ENCODE results near the gene ABCG2. TPM values are rescaled to one million over a fixed set of nuclear protein-coding genes. Genes with fewer than 3 reads are reported as not detected.
"Not testable (repeated sequence)": the region's sequence is repeated elsewhere in the genome, so short reads cannot be mapped to it uniquely, and the experiment has no call there.

Gene ABCG2
- polyA plus RNA-seq, 1 experiment: 0.45 TPM

DNA sequence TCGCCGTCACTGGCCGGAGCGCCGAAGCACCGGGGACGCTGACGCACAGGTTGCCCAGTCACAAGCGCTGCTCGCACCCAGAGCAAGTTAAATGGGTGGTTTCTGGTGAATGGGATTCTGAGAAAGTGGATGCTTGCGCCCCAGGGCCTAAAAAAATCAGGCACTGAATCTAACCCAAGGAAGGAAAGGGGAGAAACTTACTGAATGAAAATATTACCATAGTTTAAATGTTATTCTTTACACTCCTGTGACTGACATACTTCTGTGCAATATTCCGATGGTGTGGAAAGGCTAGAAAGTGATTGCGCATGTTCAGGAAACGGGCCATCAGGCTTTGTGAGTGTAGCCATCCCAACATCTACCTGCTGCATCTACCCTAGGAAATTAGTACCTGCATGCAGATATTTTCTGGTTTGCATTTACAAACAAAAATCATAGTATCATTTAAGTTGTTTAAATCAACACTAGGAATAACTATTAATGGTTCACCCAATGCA lies 838 bp upstream of the ABCG2 start:
- no peaks in the 10 kb centered on the region for H3K36me3 ChIP-seq (ENCODE audit: control insufficient read depth, insufficient read depth, low read length)
- H3K27me3 ChIP-seq (ENCODE audit: control insufficient read depth, insufficient read depth, low read length): no peaks in the 10 kb centered on the region
- POLR2A ChIA-PET: interaction anchor here (0.5 kb wide), 1 partner anchor 13 kb away, joined by 17 read pairs; no protein-coding TSS in a partner anchor
- DNase-seq (ENCODE audit: low read depth): no peak
- H3K4me3 ChIP-seq (ENCODE audit: low read depth, low read length): peak overlapping the region; percentile 61
- CTCF ChIA-PET: interaction anchor here (1.5 kb wide), 1 partner anchor 9 kb away, joined by 3 read pairs; no protein-coding TSS in a partner anchor
- TF ChIP-seq, protein P1, sequence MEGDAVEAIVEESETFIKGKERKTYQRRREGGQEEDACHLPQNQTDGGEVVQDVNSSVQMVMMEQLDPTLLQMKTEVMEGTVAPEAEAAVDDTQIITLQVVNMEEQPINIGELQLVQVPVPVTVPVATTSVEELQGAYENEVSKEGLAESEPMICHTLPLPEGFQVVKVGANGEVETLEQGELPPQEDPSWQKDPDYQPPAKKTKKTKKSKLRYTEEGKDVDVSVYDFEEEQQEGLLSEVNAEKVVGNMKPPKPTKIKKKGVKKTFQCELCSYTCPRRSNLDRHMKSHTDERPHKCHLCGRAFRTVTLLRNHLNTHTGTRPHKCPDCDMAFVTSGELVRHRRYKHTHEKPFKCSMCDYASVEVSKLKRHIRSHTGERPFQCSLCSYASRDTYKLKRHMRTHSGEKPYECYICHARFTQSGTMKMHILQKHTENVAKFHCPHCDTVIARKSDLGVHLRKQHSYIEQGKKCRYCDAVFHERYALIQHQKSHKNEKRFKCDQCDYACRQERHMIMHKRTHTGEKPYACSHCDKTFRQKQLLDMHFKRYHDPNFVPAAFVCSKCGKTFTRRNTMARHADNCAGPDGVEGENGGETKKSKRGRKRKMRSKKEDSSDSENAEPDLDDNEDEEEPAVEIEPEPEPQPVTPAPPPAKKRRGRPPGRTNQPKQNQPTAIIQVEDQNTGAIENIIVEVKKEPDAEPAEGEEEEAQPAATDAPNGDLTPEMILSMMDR (IDR thresholded peaks at IDR 0.05; ENCODE audit: insufficient read depth, low read depth, low read length): no peak

DNA sequence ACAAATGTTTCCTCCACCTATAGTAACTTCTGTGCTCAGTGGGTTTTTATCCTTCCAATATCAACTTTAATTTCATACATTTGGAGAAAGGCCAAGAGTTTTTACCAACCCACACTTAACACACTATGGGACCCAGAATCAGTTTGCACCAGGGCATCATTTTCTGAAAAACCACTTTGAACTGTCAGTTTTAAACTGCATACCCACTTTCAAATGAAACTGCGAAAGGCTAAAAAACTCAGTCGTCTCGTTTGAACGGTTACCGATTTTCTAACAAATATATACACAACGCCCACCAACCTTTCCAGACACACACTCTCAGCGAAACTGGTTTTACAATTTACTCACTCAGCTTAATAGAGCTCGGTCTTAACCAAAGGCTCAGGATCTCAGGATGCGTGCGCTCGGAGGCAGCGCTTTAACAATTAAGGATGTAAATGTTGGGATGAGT lies 376 bp downstream of the ABCG2 start:
- no peaks in the 10 kb centered on the region for H3K27me3 ChIP-seq (ENCODE audit: control insufficient read depth, insufficient read depth, low read length)
- H3K4me3 ChIP-seq (ENCODE audit: low read depth, low read length): peak overlapping the region; percentile 61
- TF ChIP-seq, protein P1 (IDR thresholded peaks at IDR 0.05; ENCODE audit: insufficient read depth, low read depth, low read length): no peak
- H3K36me3 ChIP-seq (ENCODE audit: control insufficient read depth, insufficient read depth, low read length): no peaks in the 10 kb centered on the region
- no peak for DNase-seq (ENCODE audit: low read depth)
- POLR2A ChIA-PET: no interaction called here
- CTCF ChIA-PET: interaction anchor here (0.8 to 1.0 kb wide), 2 partner anchors 10 to 51 kb away, joined by 3 read pairs; no protein-coding TSS in a partner anchor

DNA sequence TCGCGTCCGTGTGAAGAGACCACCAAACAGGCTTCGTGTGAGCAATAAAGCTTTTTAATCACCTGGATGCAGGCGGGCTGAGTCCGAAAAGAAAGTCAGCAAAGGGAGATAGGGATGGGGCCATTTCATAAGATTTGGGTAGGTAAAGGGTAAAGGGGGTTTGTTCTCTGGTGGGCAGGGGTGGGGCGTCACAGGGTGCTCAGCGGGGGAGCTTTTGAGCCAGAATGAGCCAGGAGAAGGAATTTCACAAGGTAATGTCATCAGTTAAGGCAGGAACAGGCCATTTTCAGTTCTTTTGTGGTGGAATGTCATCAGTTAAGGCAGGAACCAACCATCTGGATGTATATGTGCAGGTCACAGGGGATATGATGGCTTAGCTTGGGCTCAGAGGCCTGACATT lies 6.1 kb downstream of the ABCG2 start:
- H3K4me3 ChIP-seq (ENCODE audit: low read depth, low read length); POLR2A ChIA-PET; H3K27me3 ChIP-seq (ENCODE audit: control insufficient read depth, insufficient read depth, low read length); DNase-seq (ENCODE audit: low read depth); CTCF ChIA-PET; H3K36me3 ChIP-seq (ENCODE audit: control insufficient read depth, insufficient read depth, low read length): not testable (repeated sequence)

DNA sequence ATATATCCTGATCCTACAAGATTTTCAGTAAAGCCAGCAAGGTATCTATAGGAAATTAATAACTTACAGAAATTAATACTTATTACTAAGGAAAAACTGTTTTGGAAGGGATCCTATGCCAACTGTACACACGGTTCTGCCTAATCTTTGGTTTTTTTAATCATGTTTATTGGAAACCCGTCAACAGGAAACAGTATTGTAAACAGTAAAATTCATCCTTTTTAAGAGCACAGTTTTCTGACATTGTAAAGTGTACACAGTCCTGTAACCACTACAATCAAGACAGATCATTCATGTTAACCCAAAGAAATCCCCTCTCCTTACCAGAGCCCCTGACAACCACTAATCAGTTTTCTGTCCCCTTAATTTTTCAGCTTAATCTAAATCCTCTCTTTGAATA lies 9.9 kb downstream of the ABCG2 start:
- ChIA-PET POLR2A (no interaction called here), CTCF (interaction anchor here (1.0 kb wide), 1 partner anchor 9 kb away, joined by 3 read pairs; no protein-coding TSS in a partner anchor)
- H3K36me3 ChIP-seq (ENCODE audit: control insufficient read depth, insufficient read depth, low read length): no peaks in the 10 kb centered on the region
- no peak for DNase-seq (ENCODE audit: low read depth)
- no peaks in the 10 kb centered on the region for H3K27me3 ChIP-seq (ENCODE audit: control insufficient read depth, insufficient read depth, low read length)
- no peak overlapping the region for H3K4me3 ChIP-seq (ENCODE audit: low read depth, low read length)
- TF ChIP-seq, protein P1 (IDR thresholded peaks at IDR 0.05; ENCODE audit: insufficient read depth, low read depth, low read length): no peak

DNA sequence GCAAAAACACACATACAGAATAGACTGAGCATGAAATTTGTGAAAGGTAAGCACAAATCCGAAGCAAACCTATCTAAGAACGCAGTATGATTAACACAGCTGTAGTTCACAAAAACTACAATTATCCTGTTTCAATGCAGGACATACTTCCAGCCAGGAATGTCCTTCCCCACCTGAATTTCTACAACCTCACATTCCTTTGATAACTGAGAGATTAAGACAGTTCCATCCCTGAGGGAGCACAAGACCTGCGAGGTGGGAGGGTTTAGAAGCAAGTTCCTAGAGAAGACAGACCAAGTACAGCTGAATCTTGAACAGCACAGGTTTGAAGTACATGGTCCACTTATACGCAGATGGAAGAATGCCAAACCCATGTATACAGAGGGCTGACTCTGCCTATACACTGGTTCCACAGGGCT lies 10.6 kb downstream of the ABCG2 start:
- TF ChIP-seq, protein P1 (IDR thresholded peaks at IDR 0.05; ENCODE audit: insufficient read depth, low read depth, low read length): no peak
- CTCF ChIA-PET: interaction anchor here (0.6 to 1.0 kb wide), 2 partner anchors 10 to 968 kb away, joined by 3 read pairs; no protein-coding TSS in a partner anchor
- Histone ChIP-seq H3K36me3 (ENCODE audit: control insufficient read depth, insufficient read depth, low read length) (no peaks in the 10 kb centered on the region), H3K27me3 (ENCODE audit: control insufficient read depth, insufficient read depth, low read length) (no peaks in the 10 kb centered on the region), H3K4me3 (ENCODE audit: low read depth, low read length) (no peak overlapping the region)
- POLR2A ChIA-PET: no interaction called here
- no peak for DNase-seq (ENCODE audit: low read depth)

DNA sequence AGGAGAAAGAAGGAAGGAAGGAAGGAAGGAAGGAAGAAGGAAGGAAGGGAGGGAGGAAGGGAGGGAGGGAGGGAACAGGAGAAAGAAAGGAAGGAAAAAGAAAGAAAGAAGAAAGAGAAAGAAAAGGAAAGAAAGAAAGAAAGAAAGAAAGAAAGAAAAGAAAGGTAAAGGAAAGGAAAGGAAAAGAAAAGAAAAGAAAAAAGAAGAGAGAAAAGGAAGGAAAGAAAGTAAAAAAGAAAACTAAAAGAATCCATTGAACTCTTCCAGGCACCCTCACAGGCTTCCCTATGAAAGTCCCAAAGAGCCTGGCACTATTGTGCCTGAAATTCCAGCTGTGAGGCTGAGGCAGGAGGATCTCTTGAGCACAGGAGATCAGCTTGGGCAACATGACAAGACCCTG lies 11.5 kb downstream of the ABCG2 start:
- H3K27me3 ChIP-seq (ENCODE audit: control insufficient read depth, insufficient read depth, low read length): no peaks in the 10 kb centered on the region
- no peak overlapping the region for H3K4me3 ChIP-seq (ENCODE audit: low read depth, low read length)
- no peak for DNase-seq (ENCODE audit: low read depth)
- POLR2A ChIA-PET: no interaction called here
- CTCF ChIA-PET: no interaction called here
- no peaks in the 10 kb centered on the region for H3K36me3 ChIP-seq (ENCODE audit: control insufficient read depth, insufficient read depth, low read length)
- TF ChIP-seq, protein P1 (IDR thresholded peaks at IDR 0.05; ENCODE audit: insufficient read depth, low read depth, low read length): no peak

Data from BJ (cell line).